Measurements from ENCODE around the gene BCAR1.
"Not testable (repeated sequence)": the region's sequence is repeated elsewhere in the genome, so short reads cannot be mapped to it uniquely, and the experiment has no call there.

The BCAR1 gene

DNA sequence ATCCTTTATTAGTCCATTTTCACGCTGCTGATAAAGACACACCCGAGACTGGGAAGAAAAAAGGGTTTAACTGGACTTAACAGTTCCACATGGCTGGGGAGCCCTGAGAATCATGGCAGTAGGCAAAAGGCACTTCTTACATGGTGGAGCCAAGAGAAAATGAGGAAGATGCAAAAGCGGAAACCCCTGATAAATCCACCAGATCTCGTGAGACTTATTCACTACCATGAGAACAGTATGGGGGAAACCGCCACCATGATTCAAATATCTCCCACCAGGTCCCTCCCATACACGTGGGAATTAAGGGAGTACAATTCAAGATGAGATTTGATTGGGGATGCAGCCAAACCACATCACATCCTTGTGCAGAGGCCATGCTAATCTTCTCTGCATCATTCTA is 35.0 kb upstream of the BCAR1 start:
- no peak overlapping the region for H3K27ac ChIP-seq
- no peaks in the 10 kb centered on the region for H3K36me3 ChIP-seq
- TF ChIP-seq, protein P1, sequence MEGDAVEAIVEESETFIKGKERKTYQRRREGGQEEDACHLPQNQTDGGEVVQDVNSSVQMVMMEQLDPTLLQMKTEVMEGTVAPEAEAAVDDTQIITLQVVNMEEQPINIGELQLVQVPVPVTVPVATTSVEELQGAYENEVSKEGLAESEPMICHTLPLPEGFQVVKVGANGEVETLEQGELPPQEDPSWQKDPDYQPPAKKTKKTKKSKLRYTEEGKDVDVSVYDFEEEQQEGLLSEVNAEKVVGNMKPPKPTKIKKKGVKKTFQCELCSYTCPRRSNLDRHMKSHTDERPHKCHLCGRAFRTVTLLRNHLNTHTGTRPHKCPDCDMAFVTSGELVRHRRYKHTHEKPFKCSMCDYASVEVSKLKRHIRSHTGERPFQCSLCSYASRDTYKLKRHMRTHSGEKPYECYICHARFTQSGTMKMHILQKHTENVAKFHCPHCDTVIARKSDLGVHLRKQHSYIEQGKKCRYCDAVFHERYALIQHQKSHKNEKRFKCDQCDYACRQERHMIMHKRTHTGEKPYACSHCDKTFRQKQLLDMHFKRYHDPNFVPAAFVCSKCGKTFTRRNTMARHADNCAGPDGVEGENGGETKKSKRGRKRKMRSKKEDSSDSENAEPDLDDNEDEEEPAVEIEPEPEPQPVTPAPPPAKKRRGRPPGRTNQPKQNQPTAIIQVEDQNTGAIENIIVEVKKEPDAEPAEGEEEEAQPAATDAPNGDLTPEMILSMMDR (IDR thresholded peaks at IDR 0.05) = no peak
- no peaks in the 10 kb centered on the region for H3K9me3 ChIP-seq
- no peak overlapping the region for H3K4me3 ChIP-seq (ENCODE audit: low read depth in 1 of 2, low read length in 1 of 2)
- peaks cover 7% of the 10 kb centered on the region for H3K27me3 ChIP-seq
- no peaks in the 10 kb centered on the region for H3K4me1 ChIP-seq (ENCODE audit: control insufficient read depth in 1 of 2, insufficient read depth in 1 of 2, low read depth in 1 of 2, low read length in 1 of 2)

DNA sequence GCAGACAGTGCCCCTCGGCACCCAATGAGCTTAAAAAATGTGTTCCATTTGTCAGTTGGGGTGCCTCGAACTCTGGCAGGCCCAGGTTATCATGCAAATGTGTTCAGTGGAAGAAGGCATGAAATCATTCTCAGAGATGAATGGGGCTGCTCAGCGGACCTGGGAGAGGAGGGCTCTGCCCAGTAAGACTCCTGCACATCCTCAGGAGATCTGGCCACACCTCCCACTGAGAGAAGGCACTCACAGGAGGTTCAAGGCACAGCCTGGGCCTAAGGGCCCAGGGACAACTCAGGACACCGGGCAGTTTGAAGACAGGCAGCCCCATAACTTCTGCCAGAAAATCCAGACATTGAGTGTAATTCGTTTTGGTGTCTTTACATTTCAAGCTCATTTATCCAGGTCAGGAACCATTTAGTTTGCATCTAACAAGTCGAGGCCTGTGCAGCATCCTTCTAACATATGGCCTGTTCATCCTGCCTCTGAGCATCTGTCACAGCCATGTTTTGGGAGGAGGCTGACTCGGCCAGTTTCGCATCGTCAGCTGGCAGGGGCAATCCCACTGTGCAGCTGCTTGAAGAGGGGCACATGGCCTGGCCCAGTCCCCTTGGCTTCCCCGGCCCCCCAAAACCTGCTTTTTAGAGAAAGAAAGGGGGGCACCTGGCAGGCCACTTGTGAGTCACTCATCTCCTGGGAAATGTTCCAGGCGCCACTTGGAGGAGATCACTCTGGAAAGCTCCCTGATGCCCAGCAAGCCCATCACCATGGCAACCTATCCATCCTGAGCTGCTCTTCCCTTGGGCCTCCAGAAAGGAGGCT is 31.2 kb upstream of the BCAR1 start:
- Histone ChIP-seq H3K36me3 (no peaks in the 10 kb centered on the region), H3K9me3 (no peaks in the 10 kb centered on the region), H3K27me3 (peaks cover 42% of the 10 kb centered on the region), H3K4me1 (ENCODE audit: control insufficient read depth in 1 of 2, insufficient read depth in 1 of 2, low read depth in 1 of 2, low read length in 1 of 2) (no peaks in the 10 kb centered on the region), H3K27ac (no peak overlapping the region), H3K4me3 (ENCODE audit: low read depth in 1 of 2, low read length in 1 of 2) (no peak overlapping the region)
- TF ChIP-seq, protein P1 (IDR thresholded peaks at IDR 0.05) = no peak

DNA sequence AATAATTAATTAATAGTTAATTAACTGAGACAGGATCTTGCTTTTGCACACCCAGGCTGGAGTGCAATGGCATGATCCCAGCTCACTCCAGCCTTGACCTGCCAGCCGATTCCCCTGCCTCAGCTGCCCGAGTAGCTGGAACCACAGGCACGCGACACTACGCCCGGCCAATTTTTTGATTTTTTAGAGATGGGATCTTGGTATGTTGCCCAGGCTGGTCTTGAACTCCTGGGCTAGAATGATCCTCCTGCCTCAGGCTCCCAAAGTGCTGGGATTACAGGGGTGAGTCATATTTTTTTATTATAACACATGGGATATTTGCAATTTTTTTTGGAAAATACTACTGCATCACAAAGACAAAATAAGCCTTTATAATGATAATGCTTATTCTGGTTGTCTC is 30.4 kb upstream of the BCAR1 start:
- Histone ChIP-seq H3K27ac (no peak overlapping the region), H3K27me3 (peaks cover 50% of the 10 kb centered on the region), H3K36me3 (no peaks in the 10 kb centered on the region), H3K4me3 (ENCODE audit: low read depth in 1 of 2, low read length in 1 of 2) (no peak overlapping the region), H3K4me1 (ENCODE audit: control insufficient read depth in 1 of 2, insufficient read depth in 1 of 2, low read depth in 1 of 2, low read length in 1 of 2) (no peaks in the 10 kb centered on the region), H3K9me3 (no peaks in the 10 kb centered on the region)
- TF ChIP-seq, protein P1 (IDR thresholded peaks at IDR 0.05) = no peak

DNA sequence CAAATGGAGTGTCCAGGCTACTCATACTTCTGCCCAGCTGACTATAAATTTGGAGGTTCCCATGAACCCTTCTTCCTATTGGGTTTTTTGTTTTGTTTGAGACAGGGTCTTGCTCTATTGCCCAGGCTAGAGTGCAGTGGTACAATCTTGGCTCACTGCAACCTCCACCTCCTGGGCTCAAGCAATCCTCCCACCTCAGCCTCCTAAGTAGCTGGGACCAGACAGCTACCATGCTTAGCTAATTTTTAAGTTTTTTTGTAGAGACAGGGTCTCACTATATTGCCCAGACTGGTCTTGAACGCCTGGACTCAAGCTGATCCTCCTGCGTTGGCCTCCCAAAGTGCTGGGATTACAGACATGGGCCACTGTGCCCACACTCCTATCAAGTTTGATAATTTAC is 29.6 kb upstream of the BCAR1 start:
- not testable (repeated sequence) for H3K4me1 ChIP-seq (ENCODE audit: control insufficient read depth in 1 of 2, insufficient read depth in 1 of 2, low read depth in 1 of 2, low read length in 1 of 2); H3K27ac ChIP-seq; H3K4me3 ChIP-seq (ENCODE audit: low read depth in 1 of 2, low read length in 1 of 2); H3K36me3 ChIP-seq; H3K9me3 ChIP-seq
- peaks cover 57% of the 10 kb centered on the region for H3K27me3 ChIP-seq

DNA sequence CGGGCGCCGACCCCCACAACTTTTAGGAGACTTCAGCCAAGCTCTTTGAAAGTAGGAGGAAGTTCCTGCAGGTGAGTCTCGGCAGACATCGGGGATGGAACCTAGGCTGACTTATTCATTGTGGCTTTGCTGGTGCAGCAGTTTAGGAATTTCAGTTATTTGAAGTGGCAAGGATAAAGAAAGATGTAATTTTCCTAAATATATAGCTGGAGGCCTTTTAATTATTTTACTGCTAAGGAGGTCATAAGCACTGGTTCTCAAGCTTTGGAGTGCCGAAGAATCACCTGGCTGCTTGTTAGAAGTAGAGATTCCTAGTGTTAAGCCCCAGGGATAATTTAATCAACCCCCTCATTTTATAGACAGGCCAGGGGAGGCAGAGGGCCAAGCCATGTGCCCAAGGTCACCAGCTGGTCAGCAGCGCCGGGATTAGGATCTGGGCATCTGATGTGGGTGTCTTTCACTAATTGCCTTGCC is 28.9 kb upstream of the BCAR1 start:
- H3K27ac ChIP-seq = no peak overlapping the region
- H3K27me3 ChIP-seq = peaks cover 64% of the 10 kb centered on the region
- no peaks in the 10 kb centered on the region for H3K9me3 ChIP-seq
- no peaks in the 10 kb centered on the region for H3K4me1 ChIP-seq (ENCODE audit: control insufficient read depth in 1 of 2, insufficient read depth in 1 of 2, low read depth in 1 of 2, low read length in 1 of 2)
- H3K4me3 ChIP-seq (ENCODE audit: low read depth in 1 of 2, low read length in 1 of 2) = no peak overlapping the region
- H3K36me3 ChIP-seq = no peaks in the 10 kb centered on the region
- TF ChIP-seq, protein P1 (IDR thresholded peaks at IDR 0.05) = no peak

DNA sequence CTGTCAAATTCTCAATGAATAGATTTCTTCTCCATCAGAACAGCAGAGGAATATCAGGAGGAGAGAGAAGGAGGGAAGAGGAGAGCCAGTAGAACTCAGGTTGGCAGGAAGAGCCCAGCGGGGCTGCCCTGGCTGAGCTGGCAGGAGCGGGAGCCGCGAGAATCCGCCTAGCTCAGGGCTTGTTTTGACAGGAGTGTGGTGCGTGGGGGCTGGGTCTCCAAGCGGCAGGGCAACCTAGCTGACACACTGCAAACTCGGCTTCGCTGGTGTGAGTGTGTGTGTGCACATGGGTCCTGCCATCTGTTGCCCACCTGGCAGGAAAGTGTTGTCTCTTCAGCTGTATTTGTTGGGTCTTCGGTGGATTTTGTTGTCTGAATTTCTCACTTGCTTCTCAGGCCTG is 27.9 kb upstream of the BCAR1 start:
- Histone ChIP-seq H3K9me3 (no peaks in the 10 kb centered on the region), H3K4me1 (ENCODE audit: control insufficient read depth in 1 of 2, insufficient read depth in 1 of 2, low read depth in 1 of 2, low read length in 1 of 2) (no peaks in the 10 kb centered on the region), H3K27ac (no peak overlapping the region), H3K36me3 (no peaks in the 10 kb centered on the region), H3K4me3 (ENCODE audit: low read depth in 1 of 2, low read length in 1 of 2) (no peak overlapping the region), H3K27me3 (peaks cover 74% of the 10 kb centered on the region)
- TF ChIP-seq, protein P1 (IDR thresholded peaks at IDR 0.05) = no peak

Data from neutrophil (primary cell).